ENCODE results near the gene CCND1.

CCND1 gene

DNA sequence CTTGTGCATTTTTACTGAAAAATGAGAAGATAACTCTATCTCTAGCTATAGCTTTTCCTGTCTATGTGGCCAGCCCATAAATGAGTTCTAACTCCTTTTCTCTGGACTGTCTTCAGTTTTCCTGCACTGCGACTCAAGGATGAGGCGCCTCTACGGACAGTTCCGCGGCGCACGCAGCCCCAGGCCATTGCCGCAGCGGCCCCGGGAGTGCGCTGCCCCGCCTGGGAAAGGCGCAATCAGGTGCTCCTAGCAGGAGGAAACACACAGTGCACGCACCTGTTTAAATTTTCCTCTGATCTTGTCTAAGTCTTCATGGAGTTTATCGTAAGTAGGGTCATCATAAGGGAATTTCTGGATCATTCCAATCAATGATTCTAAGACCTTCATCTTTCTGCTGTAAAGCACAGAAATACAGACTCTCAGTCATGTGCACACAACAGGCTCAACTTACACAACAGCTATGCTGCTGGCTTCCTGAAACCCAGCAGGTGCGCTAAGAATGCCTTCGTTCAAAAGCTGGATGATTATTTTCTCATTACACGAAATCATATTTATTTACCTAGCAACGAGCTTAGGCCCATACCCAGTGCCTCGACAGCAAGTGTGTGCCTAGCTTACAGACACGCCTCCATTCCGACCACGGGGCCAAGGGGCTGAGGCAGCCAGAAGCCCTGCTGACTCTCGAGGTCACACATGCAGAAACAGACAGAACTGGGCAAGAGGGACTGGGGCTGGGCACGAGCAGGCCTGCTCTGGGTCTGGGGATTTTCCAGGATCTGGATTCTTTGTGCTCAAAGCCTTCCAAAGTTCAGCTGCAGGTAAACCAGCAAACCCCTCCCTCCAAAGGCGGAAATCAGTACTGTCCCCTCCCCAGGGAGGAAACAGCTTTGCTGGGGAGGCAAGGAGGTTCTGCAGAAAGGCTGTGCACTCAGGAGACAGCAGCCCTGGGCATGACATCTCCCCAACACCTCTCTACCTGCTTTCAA lies 27.0 kb downstream of the CCND1 start:
- no peak overlapping the region for H3K4me3 ChIP-seq (ENCODE audit: low read length)
- no peak for TF ChIP-seq ZNF274 (IDR thresholded peaks at IDR 0.05; ENCODE audit: low read depth, low read length)

DNA sequence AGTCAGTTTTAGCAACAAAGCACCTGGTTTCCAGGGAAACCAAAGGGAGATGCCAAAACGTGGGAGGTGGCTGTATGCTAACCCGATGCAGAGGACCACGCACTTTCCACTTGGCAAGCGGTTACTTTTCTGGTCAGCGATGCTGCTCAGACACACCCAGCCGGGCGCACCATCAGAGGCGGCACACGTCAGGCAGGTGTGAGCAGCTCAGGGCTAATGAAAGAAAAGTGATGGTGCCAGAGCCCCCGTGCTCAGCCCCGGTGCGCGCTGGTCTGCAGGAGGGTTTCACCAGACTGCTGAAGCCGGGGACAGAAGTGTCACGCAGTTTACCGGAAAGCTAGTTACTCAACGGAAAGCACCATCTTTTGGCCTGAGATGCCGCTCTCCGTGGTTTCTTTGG lies 28.5 kb downstream of the CCND1 start:
- no peak for TF ChIP-seq ZNF274 (IDR thresholded peaks at IDR 0.05; ENCODE audit: low read depth, low read length)
- no peak overlapping the region for H3K4me3 ChIP-seq (ENCODE audit: low read length)

DNA sequence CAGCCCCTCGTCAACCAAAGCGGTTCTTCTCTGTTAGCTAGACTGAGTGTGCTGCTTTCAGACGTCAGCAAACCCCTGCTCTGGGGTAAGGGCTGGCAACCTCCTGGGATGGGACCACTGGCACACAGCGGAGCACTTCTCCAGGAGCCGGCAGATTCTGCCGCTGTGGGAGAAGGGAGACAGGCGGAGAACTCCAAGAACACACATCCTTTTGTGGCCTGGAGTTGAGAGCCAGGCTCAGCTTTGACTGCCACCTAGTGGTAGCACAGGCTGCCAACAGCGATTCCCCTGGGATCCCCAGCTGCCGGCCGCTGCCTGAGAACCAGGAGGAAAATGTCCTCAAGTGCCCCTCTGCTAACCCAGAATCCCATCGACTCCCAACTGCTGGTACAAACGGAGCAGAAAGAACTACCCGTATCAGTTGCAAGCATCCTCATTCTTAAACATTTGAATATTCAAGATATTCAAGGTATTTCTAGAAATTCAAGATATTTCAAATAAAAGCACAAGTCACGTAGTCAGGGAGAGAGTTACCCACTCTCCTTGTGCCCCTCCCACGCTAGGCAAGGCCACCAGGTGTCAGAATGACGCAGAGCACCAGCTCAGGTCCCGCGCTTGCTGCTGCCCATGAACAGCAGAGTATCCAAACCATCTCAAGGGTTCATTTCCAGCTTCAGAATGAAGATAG lies 29.3 kb downstream of the CCND1 start:
- no peak overlapping the region for H3K4me3 ChIP-seq (ENCODE audit: low read length)
- no peak for TF ChIP-seq ZNF274 (IDR thresholded peaks at IDR 0.05; ENCODE audit: low read depth, low read length)

- no peak for TF ChIP-seq ZNF274 (IDR thresholded peaks at IDR 0.05; ENCODE audit: low read depth, low read length)
- no peak overlapping the region for H3K4me3 ChIP-seq (ENCODE audit: low read length)
These were observed 30.9 kb downstream of the CCND1 start for GRCh38 chr11:69671734-69672465.

- TF ChIP-seq ZNF274 (IDR thresholded peaks at IDR 0.05; ENCODE audit: low read depth, low read length): no peak
These were observed 33.4 kb downstream of the CCND1 start for GRCh38 chr11:69674267-69674885.

DNA sequence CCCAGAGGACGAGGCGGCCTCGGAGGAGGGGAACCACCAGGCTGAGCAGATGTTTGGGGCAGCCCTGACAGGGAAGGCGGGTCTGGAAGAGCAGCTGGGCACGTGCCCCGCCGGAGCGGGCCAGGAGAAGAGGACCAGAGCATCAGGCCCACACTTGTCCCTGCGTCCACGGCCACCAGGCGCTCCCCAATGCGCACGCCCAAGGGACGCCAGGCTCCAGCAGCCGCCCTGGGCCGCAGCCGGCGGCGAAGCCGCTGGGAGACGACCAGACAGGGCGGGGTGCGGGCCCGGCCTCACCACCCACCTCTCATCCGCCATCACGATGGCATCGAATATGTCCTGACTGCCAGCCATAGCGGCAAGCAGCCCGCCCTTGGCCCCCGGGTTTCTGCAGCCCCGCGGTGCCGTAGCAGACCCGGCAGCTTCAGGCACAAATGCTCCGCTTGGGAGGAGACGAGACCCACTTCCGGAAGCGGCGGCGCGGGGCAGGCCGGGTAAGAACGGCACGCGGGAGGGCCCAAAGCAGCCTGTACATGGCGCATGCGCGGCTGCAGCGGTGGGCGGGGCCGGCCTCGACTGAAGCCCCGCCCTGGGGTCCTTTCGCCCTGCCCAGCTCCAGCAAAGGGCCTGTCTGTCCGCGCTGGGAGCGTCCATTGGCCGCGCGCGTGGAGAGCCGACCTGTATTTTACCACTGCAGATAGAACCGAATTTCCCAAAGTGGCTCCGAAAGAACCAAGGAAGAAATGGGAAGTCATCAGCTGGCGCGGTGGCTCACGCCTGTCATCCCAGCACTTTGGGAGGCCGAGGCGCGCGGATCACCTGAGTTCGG lies 34.1 kb downstream of the CCND1 start, which contains the start of gene LTO1:
LTO1 (minus strand) TSS at position 468 of the 829 bp plus-strand sequence; CDS start at position 354, 114 bp downstream.
- no peak for TF ChIP-seq ZNF274 (IDR thresholded peaks at IDR 0.05; ENCODE audit: low read depth, low read length)
- peak within 1 kb of the TSS; percentile 94 for H3K4me3 ChIP-seq (ENCODE audit: low read length)

More at GRCh38 chr11:69674267-69674885, 33.4 kb downstream of the CCND1 start:
- H3K4me3 ChIP-seq (ENCODE audit: low read length): peak overlapping the region; percentile 94

GRCh38 chr11:69677749-69678148 lies 36.8 kb downstream of the CCND1 start:
- no peak for TF ChIP-seq ZNF274 (IDR thresholded peaks at IDR 0.05; ENCODE audit: low read depth, low read length)
- H3K4me3 ChIP-seq (ENCODE audit: low read length): no peak overlapping the region

DNA sequence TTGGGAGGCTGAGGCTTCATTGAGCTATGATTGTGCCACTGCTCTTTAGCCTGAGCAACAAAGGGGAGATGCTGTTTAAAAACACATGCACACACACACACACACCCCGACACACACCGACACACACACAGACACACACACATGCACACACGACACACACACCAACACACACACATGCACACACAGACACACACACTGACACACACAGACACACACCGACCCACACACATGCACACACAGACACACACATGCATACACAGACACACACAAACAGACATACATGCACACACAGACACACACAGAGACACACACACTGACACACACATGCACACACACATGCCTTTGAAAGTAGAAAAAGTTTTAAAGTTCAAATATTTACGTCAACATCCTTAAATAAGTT lies 39.7 kb downstream of the CCND1 start:
- H3K4me3 ChIP-seq (ENCODE audit: low read length): no peak overlapping the region
- TF ChIP-seq ZNF274 (IDR thresholded peaks at IDR 0.05; ENCODE audit: low read depth, low read length): no peak

DNA sequence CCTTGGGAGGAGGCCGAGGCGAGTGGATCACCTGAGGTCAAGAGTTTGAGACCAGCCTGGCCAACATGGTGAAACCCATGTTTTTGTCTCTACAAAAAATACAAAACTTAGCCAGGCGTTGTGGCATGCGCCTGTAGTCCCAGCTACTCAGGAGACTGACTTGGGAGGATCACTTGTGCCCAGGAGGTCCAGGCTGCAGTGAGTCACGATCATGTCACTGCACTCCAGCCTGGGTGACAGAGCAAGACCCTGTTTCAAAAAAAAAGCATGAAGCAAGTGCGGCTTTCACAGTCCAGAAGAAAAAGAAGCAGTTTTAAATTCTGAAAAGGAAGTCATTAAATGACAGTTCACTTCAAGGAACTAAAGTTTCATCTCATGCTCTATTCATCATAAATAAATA lies 41.3 kb downstream of the CCND1 start:
- H3K4me3 ChIP-seq (ENCODE audit: low read length): no peak overlapping the region
- no peak for TF ChIP-seq ZNF274 (IDR thresholded peaks at IDR 0.05; ENCODE audit: low read depth, low read length)

DNA sequence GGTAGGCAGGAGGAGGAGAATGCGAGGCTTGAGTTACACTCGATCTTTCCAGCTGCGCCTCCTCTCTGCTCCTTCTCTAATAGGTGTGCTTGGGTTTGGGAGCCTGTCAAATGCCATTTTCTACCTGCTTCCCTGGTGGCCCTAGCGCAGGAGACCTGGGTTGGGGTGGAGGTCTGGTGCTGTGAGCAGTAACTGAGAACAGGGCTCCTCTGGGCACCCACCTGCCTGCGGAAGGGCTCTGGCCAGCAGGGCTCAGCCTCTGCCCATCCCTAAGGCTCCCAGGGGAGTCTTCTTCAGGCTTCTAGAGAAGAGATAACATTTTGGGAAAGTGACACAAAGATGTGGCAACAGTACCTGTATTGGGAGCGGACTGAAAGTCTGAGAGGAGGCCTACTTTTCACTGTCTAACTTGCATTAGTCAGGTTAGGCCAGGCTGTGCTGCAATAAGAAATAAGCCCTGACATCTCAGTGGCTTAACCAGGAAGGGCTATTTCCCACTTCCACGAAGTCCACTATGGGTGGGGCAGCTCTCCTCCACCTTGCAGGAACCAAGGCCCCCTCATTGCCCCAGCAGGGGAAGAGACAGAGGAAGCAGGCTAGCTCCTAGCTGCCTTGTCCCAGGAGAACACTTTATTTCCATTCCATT lies 41.8 kb downstream of the CCND1 start:
- TF ChIP-seq ZNF274 (IDR thresholded peaks at IDR 0.05; ENCODE audit: low read depth, low read length): no peak
- H3K4me3 ChIP-seq (ENCODE audit: low read length): no peak overlapping the region

- no peak overlapping the region for H3K4me3 ChIP-seq (ENCODE audit: low read length)
- TF ChIP-seq ZNF274 (IDR thresholded peaks at IDR 0.05; ENCODE audit: low read depth, low read length): no peak
These were observed 42.9 kb downstream of the CCND1 start for GRCh38 chr11:69683764-69684333.

DNA sequence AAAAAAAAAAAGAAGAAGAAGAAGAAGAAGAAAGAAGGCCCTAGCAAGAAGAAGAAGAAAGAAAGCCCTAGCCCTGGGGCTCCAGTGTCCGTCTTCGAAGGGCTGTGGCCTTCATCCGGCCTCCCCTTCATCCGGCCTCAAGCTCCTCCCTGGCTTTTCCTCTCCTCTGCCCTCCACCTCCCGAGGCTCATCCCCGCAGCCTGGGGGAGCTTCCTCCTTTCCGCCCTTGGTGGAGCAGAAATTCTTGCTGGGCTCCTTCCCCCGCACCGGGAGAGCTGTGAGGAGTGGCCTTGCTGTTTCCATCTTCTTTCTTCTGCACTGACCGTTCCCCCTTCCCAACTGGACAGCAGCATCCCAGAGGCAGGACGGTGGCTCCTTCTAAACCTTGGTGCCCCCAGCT lies 43.7 kb downstream of the CCND1 start:
- no peak for TF ChIP-seq ZNF274 (IDR thresholded peaks at IDR 0.05; ENCODE audit: low read depth, low read length)
- no peak overlapping the region for H3K4me3 ChIP-seq (ENCODE audit: low read length)

All from GM08714 (cell line).